ENCODE results near the gene LRG1.

Gene LRG1

GRCh38 chr19:4575267-4576015 is 35.6 kb upstream of the LRG1 start:
- no peak for TF ChIP-seq TAF1 (IDR thresholded peaks at IDR 0.05; ENCODE audit: borderline replicate concordance, insufficient read depth, low read length)
- TF ChIP-seq, protein P1, sequence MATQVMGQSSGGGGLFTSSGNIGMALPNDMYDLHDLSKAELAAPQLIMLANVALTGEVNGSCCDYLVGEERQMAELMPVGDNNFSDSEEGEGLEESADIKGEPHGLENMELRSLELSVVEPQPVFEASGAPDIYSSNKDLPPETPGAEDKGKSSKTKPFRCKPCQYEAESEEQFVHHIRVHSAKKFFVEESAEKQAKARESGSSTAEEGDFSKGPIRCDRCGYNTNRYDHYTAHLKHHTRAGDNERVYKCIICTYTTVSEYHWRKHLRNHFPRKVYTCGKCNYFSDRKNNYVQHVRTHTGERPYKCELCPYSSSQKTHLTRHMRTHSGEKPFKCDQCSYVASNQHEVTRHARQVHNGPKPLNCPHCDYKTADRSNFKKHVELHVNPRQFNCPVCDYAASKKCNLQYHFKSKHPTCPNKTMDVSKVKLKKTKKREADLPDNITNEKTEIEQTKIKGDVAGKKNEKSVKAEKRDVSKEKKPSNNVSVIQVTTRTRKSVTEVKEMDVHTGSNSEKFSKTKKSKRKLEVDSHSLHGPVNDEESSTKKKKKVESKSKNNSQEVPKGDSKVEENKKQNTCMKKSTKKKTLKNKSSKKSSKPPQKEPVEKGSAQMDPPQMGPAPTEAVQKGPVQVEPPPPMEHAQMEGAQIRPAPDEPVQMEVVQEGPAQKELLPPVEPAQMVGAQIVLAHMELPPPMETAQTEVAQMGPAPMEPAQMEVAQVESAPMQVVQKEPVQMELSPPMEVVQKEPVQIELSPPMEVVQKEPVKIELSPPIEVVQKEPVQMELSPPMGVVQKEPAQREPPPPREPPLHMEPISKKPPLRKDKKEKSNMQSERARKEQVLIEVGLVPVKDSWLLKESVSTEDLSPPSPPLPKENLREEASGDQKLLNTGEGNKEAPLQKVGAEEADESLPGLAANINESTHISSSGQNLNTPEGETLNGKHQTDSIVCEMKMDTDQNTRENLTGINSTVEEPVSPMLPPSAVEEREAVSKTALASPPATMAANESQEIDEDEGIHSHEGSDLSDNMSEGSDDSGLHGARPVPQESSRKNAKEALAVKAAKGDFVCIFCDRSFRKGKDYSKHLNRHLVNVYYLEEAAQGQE (IDR thresholded peaks at IDR 0.05; ENCODE audit: insufficient read depth in 1 of 2, low read depth in 2 of 2, low read length in 2 of 2) = no peak
- TF ChIP-seq POLR2AphosphoS5 (IDR thresholded peaks at IDR 0.05; ENCODE audit: low read depth, low read length) = no peak
- TF ChIP-seq FOXP2 (optimal IDR thresholded peaks at IDR 0.05; ENCODE audit: borderline replicate concordance, extremely low read depth, extremely low read length, insufficient read depth) = peak; percentile 46
- TF ChIP-seq SIN3A (IDR thresholded peaks at IDR 0.05; ENCODE audit: borderline replicate concordance, insufficient read depth, low read length) = no peak

GRCh38 chr19:4573682-4574081 is 33.8 kb upstream of the LRG1 start:
- TF ChIP-seq, protein P1 (IDR thresholded peaks at IDR 0.05; ENCODE audit: insufficient read depth in 1 of 2, low read depth in 2 of 2, low read length in 2 of 2) = no peak
- TF ChIP-seq POLR2AphosphoS5 (IDR thresholded peaks at IDR 0.05; ENCODE audit: low read depth, low read length) (no peak), TAF1 (IDR thresholded peaks at IDR 0.05; ENCODE audit: borderline replicate concordance, insufficient read depth, low read length) (no peak), FOXP2 (optimal IDR thresholded peaks at IDR 0.05; ENCODE audit: borderline replicate concordance, extremely low read depth, extremely low read length, insufficient read depth) (no peak), SIN3A (IDR thresholded peaks at IDR 0.05; ENCODE audit: borderline replicate concordance, insufficient read depth, low read length) (no peak)

DNA sequence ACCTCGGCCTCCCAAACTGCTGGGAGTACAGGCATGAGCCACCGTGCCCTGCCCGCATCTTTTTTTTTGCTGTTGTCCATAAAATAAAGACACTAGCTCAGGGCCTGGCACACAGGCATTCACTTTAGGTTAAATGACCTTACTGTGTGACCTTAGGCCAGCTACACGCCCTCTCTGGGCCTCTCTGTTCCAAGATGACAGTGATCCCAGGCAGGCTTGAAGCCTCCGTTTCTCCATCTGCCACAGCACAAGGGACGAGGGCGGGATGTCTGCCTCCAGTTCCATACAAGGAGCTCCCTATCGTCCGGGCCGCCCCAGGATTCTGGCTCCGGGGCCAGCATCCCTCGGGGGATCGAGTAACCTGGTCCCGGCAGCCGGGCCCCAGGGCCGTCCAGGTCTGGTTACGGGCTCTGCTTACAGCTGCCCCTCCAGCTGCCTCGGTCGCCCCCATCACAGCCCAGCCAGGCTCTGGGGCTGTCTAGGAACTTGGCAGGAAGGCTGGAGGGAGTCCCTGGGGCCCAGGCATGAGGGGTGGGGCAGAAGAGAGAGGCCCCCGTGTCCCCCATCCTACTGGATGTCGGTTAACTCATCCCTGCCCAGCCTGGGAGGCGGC is 31.6 kb upstream of the LRG1 start:
- TF ChIP-seq TAF1 (IDR thresholded peaks at IDR 0.05; ENCODE audit: borderline replicate concordance, insufficient read depth, low read length) (no peak), POLR2AphosphoS5 (IDR thresholded peaks at IDR 0.05; ENCODE audit: low read depth, low read length) (no peak), SIN3A (IDR thresholded peaks at IDR 0.05; ENCODE audit: borderline replicate concordance, insufficient read depth, low read length) (no peak), FOXP2 (optimal IDR thresholded peaks at IDR 0.05; ENCODE audit: borderline replicate concordance, extremely low read depth, extremely low read length, insufficient read depth) (no peak)
- TF ChIP-seq, protein P1 (IDR thresholded peaks at IDR 0.05; ENCODE audit: insufficient read depth in 1 of 2, low read depth in 2 of 2, low read length in 2 of 2) = no peak

GRCh38 chr19:4570916-4571304 is 31.1 kb upstream of the LRG1 start:
- TF ChIP-seq TAF1 (IDR thresholded peaks at IDR 0.05; ENCODE audit: borderline replicate concordance, insufficient read depth, low read length) = no peak
- TF ChIP-seq, protein P1 (IDR thresholded peaks at IDR 0.05; ENCODE audit: insufficient read depth in 1 of 2, low read depth in 2 of 2, low read length in 2 of 2) = no peak
- TF ChIP-seq SIN3A (IDR thresholded peaks at IDR 0.05; ENCODE audit: borderline replicate concordance, insufficient read depth, low read length) = no peak
- TF ChIP-seq FOXP2 (optimal IDR thresholded peaks at IDR 0.05; ENCODE audit: borderline replicate concordance, extremely low read depth, extremely low read length, insufficient read depth) = no peak
- TF ChIP-seq POLR2AphosphoS5 (IDR thresholded peaks at IDR 0.05; ENCODE audit: low read depth, low read length) = no peak

Measured in PFSK-1 (cell line).